Tongue (tissue), 2 donors: ENCODE data around the gene PLA2G2F. TPM values are rescaled to one million over a fixed set of nuclear protein-coding genes. Genes with fewer than 3 reads are reported as not detected.
A peak's percentile ranks its signal among the peaks of the same experiment; 100 is the strongest.

Experiments
- DNase-seq: peaks from one replicate; pipeline ENCODE4 v3.0.0-alpha.2; 2015
- total RNA-seq: library from RNA; depleted of rRNA; stranded (reverse); fragments of >200 nt; gene quantifications from one replicate; pipeline ENCODE4 v1.2.3, GENCODE V29; 2014

Gene PLA2G2F
- total RNA-seq, 1 donor from 2014 or later = not detected

DNA sequence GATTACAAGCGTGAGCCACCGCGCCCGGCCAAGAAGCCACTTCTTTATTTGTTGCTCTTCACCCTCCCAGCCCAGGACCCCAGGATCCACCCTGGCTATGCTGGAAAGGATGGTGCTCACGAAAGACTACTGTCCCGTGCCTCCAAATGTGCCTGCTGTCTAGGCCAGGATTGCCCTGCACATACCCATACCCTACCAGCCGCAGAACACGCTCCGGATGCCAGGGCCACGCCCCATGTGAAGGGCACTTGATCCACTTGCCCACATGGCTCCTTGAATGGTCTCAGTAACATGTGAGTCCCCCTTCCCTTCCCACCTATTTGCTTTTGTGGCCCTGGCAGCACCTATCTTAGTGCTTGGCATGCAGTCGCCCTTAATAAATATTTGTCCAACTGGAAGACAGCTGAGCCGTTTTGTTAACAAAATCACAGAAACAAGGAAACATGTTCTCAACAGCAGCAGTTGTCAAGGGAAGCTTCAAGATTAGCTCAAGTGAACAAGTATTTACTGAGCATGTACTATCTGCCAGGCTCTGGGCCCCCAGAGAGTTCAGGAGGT lies 33.0 kb downstream of the PLA2G2F start:
- no peak for DNase-seq

DNA sequence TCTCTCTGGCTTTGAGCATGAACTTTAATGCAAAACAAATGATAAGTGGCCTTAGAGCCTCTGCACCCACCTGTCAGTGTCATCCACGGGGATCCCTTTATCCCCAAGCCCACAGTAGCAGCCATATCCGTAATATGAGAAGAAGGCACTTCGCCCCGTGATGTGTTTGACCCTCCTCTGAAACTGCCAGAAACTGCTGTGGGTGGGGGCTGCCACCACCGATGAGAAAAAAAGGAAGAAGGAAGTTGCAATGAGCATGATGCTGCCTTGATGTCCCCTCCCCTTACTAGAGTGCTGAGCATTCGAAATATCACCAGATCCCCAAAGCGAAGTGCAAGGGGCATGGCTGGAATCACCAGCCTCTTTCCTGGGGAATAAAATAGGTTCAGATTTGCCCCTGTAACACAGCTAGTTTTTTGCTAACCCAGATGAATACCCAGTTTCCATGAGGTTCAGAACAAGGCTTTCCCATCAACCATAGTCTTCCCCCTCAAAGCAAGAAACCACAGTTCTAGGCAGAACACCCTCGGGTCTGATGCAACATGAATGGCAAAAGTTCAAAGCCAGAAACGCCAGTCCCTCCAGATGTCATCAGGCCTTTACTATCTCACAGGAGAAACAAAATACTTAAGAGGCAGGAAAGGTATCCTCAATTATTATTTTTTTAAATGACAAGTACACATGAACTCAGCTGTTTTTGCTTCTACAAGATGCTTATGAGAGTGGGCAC lies 36.0 kb downstream of the PLA2G2F start:
- DNase-seq = no peak

DNA sequence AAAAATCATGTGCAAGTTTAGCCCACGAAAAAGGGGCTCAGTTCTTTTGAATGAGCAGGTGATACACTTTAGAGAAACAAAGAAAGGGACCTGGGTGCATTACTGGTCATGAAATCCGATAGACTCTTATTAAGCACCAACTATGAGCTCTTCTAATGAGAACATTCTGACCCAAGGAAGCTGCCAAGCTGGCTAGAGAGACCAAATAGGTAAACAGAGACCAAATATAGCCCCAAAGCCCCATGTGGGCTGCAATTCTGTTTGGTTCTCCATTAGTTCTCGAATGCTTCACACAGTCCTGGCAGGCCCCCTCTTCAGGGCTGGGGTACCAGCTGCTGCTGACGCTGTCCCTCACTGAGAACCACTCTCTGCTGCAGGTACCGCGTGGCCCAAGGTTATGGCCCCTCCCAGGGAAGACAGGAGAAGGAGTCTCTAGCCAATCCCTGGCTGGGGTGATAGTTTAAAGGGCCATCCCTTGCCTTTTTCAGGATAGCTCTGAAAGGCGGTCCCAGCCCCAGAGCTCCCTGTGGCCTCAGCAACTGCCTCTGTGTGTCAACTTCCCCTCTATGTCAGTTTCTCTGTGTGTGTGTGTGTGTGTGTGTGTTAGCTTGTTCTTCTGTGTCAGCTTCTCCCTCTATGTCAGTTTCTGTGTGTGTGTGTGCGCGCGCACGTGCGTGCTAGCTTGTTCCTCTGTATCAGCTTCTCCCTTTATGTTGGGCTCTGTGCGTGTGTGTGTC lies 39.7 kb downstream of the PLA2G2F start:
- DNase-seq = no peak

DNA sequence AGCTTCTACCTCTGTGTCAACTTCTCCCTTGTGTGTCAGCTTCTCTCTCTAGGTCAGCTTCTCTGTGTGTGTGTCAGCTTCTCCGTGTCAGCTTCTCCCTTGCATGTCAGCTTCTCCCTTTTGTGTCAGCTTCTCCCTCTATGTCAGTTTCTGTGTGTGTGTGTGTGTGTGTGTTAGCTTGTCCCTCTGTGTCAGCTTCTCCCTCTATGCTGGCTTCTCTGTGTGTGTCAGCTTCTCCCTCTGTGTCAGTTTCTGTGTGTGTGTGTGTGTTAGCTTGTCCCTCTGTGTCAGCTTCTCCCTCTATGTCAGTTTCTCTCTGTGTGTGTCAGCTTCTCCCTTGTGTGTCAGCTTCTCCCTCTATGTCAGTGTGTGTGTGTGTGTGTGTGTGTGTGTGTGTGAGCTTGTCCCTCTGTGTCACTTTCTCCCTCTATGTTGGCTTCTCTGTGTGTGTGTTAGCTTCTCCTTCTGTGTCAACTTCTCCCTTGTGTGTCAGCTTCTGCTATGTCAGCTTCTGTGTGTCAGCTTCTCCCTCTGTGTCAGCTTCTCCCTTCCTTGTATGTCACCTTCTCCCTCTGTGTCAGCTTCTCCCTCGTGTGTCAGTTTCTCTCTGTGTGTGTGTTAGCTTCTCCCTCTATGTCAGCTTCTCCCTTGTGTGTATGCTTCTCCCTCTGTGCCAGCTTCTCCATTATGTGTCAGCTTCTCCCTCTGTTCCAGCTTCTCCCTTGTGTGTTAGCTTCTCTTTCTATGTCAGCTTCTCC lies 40.4 kb downstream of the PLA2G2F start:
- DNase-seq = no peak

DNA sequence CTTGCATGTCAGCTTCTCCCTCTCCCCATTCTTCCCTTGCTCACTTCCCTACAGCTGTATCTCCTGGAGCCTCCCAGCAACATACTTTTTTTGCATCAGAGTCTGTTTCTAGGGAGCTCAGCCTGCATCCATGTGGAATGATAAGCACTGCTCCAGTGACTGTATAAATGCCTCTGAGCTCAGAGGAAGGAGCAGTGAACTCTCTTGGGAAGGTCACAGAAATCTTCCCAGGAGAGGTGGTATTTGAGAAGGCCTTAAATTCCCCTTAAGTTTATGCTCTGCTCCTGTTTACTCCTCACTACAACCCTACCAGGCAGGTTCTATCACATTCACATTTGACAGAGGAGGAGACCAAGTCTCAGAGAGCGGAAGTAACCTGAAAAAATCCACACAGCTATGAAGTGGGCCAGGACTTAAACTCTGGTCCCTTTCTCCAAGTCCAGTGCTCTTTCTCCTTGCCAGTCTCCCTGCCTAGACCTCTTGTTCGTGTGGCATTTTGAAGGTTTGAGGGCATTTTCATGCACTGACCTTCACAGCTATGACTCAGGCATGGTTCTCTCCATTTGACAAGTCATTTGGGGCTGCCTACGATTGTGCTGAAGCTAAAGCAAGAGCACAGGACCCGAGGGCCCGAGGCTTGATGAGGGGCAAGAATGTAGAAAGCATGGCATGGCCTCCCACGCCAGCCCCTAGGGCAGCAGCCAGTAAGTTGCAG lies 41.2 kb downstream of the PLA2G2F start:
- DNase-seq = no peak

DNA sequence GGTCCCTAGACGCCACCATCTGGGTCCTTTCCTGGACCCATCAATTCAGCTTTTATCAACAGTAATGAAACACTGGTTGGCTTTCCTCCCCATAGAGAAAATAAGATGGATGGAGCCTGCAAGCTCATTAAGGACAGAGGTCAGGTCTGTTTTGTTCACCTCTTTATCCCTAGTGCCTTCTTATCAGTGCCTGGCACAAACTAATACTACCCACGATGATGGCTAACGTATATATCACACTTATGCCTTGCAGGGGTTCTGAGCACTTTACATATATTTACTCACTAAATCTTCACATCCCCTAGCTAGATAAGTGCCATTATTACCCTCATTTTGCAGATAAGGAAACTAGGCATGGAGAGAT lies 41.7 kb downstream of the PLA2G2F start:
- no peak for DNase-seq

DNA sequence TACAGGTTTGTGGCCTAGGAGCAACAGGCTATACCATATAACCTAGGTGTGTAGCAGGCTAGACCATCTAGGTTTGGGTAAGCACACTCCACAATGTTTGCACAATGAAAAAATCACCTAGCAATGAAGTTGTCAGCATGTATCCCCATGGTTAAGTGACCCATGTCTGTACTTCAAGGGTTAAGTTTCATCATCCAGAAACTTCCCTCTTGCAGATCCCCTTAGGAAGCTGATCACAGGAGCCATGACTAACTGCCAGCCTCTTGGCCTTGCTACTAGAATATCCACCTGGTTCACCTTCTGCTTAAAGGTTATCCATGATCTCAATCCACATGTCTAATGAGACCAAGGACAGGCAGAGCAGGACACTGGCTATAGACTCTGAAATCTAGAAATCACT lies 43.3 kb downstream of the PLA2G2F start:
- no peak for DNase-seq

DNA sequence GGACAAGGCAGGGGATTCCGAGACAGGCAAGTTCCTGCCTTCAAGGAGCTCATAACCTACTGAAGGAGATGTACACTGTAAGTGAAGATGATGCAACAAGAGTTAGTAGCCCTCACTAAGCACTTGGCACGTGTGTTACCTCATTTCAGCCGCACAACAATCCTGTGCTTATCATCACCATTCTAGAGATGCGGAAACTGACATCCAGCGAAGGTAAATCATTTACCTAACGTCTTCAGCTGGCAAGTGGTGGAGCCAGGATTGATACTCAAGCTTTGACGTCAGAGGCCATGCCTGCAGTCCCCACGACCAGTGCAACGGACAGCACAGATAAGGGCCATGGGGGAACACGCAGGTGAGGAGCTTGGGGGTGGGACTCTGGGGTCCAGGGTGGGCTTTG lies 43.9 kb downstream of the PLA2G2F start:
- DNase-seq = no peak

DNA sequence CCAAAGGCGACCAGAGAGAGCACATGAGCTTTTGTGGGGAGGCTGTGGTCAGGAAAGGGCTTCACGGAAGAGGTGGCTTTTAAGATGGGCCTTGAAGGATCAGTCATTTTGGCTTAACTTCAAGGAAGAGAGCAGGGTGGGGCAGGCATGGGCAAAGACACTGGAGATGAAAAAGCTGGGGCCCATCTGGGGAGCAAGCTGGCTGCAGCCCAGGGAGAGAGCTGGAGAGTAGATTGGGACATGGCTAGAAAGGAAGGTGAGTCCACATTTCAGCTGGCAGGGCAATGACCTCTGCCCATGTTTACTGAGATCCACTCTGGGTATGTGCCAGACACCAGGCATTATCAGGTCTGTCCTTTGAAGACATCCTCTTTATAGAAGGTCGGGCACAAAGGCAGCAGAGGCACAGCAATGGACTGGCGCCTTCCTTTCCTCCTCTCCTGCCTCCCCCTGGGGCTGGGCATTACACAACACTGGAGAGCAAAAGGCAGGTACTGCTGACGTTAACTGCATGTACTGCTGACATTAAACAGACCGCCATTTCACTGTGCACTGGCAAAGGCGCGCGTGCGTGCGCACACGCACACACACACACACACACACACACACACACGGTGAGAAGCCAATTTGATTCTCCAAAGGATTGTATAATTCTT lies 44.6 kb downstream of the PLA2G2F start:
- DNase-seq = peak; percentile 29

DNA sequence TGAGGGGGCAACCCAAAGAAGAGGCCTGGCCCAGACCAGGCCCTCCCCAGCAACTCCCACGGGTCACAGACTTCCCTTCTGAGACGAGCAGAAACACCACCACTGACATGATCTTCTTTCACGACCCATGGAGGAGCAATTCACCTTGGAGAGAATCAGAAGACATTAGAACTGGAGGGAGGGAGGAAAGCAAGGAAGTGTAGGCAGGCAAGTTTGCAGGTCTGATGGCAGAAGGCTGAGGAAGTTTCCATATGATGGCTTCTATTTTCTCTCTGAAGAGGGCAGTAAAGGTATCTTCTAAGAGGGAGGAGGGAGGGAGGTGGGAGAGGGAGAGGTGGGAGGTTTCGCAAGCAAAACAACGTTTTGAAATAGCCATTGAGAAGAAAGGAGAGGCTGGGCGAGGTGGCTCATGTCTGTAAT lies 45.4 kb downstream of the PLA2G2F start:
- no peak for DNase-seq

DNA sequence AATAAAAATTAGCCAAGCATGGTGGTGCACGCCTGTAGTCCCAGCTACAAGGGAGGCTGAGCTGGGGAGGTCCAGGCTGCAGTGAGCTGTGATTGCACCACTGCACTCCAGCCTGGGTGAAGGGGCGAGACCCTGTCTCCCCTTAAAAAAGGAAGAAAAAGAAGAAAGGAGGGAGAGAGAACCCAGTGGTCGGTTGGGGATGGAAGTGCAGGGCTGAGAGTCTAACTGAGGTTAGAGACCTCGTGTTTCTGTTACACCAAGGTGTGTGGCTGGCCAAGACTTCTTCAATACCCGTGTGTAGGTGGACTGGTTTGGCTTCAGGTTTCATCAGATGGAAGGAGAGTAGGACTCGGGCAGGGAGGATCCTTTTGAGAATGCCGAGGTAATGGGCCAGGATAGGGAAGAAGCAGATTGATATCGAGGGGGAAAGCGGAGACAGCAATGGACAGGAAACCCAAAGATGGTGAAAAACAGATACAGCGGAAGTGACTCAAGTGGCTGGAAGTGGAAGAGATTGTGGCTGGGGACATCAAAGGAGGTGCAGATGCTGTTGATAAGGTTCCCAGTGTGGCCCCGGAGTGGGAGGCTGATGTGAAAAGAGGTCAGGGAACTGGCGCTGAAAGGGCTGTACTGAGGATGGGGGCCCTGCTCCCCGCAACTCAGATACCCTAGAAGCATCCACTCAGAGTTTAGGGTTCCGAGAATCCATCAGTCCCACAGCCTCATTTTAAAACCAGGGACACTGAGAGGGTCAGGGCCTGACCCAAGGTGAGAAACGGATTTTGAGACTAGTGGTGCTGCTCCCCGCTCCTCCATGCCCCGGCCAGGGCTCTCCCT lies 46.1 kb downstream of the PLA2G2F start:
- no peak for DNase-seq

DNA sequence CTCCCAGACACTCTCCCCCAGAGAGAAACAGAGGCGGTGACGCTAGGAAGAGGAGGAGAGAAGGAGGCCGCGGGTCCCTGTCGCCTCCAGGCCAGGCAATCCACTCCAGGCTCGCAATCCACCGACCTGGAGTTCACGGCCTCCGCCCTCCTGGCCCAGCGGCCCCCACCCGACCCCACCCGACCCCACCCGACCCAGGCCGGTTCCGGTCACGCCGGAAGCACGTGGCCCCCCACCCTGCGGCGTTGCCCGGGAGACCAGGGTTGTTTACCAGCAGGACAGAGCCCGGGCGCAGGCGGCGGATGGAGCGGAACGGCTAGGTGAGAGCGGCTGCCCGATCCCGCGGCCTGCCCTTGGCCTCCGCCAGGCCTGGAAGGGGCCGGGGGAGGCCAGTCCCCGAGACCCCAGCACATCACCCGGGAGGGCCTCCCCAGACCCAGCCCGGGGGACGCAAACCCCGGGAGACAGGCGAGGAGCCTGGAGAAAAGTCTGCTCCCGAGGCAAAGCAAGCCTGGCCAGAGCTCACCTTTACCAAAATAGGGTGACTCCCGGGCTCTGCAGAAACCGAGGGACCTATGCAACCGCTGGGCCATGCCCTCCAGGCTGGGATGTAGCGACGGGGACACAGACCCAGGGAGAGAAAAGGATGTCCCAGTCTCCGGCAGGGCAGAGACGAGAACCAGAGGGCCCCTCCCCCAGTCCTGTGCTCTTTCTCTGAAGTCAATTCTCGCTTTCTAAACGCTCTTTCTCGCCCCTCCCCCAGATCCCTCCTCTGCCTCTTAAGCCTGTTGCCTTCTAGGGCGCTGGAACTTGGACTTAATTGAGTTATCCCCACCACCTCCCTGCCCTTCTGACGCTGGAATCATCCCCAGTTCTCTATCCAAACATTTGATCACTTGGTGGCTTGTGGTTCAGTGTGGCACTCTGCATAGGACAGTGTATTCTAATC lies 47.0 kb downstream of the PLA2G2F start, which contains the start of the genes PLA2G2C and UBXN10:
Gene PLA2G2C, minus strand, starts transcription at position 685 of the 949 bp plus-strand sequence. CDS start 9,155 bp downstream, outside the sequence.
Gene UBXN10, plus strand, starts transcription at position 263 of the 949 bp plus-strand sequence. CDS start 4,466 bp downstream, outside the sequence.
- DNase-seq = peak; percentile 60

DNA sequence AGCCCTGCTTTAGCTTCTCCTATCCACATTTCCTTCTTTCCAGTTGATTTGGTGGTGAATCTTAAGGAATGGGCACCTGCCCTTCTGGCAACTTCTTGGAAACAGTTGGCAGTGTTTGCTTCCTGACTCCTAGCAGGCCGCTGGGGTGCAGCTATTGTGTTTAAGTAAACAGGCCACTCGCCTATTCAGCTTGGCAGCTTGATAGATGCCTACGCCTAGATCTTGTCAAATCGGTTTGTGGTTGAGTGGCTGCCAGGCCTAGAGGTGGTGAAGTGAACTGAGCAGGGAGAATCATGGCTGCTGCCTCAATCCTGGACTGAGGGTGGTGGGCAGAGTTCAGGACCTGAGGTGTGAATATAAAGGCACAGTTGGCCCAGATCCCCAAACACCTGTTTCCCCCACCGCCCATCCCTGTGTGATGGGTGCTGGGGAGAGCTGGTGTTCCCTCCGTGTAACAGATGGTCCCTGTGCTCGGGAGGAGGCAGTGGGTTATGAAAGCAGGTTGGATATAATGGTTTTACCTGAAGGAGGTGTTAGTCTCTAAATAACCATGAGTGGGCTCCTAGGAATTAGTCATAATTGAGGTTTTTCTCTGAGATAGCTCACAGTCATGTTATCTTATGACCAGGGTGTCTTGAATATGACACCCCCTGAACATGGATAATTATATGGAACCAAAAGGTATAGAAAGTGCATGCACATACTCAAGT lies 48.1 kb downstream of the PLA2G2F start:
- no peak for DNase-seq

DNA sequence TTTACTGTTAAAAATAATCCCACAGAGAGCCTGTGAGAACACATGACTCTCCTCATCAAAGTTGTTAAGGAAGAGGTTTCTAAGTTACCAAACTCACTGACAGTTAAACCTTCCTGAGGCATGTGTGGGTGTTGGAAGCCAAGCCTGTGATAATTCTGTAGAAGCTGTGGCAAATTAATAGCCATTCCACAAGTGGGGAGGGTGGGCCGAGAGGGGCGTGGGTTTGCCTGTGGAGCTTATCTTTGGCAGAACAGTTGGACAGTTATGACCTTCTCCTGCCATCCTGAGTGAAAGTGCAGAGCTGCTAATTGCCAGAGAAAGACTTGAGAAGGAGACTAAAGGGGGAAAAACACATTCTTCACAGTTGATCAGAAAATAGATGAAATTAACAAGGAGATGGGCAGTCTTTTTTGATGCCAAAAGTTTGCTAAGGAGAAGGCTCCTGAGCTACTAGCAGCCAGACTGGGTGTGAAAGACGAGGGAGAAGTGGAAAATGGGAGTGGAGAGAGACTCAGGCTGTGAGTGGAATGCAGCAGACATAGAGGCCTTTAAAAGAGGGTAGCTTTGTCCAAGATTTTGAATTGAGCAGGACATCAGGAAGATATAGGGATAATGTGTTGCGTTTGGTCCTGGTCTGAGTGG lies 48.8 kb downstream of the PLA2G2F start:
- DNase-seq = no peak

DNA sequence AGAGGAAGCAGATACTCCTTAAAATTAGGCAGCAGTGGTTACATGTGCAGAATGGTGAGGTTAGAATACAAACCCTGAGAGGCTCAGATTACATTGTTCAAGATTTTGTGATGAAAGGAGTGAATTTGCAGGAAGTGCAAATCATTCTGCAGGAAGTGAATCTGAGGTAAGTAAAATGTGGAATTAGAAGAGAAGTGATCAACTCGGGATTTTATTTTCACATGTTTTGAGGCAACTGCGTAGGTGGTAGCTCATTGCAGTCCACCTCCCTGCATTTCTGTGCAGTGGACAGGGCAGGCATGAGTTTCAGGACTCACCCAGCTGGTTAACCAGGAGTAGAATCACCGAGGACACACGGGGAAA lies 49.3 kb downstream of the PLA2G2F start:
- no peak for DNase-seq

DNA sequence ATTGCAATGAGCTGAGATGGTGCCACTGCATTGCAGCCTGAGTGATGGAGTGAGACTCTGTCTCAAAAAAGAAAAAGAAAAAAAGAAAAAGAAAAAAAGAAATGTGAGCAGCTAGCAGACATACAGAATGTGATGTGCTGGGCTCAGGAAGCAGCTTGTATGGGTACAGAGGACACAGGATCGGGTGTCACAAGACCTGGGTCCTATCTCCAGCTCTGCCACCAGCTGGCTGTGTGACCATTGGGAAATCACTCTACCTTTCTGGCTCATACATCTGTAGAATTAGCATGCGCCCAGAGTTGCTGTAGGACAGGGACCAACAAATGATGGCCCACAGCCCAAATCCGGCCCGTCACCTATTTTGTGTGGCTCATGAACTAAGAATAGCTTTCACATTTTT lies 50.5 kb downstream of the PLA2G2F start:
- no peak for DNase-seq

DNA sequence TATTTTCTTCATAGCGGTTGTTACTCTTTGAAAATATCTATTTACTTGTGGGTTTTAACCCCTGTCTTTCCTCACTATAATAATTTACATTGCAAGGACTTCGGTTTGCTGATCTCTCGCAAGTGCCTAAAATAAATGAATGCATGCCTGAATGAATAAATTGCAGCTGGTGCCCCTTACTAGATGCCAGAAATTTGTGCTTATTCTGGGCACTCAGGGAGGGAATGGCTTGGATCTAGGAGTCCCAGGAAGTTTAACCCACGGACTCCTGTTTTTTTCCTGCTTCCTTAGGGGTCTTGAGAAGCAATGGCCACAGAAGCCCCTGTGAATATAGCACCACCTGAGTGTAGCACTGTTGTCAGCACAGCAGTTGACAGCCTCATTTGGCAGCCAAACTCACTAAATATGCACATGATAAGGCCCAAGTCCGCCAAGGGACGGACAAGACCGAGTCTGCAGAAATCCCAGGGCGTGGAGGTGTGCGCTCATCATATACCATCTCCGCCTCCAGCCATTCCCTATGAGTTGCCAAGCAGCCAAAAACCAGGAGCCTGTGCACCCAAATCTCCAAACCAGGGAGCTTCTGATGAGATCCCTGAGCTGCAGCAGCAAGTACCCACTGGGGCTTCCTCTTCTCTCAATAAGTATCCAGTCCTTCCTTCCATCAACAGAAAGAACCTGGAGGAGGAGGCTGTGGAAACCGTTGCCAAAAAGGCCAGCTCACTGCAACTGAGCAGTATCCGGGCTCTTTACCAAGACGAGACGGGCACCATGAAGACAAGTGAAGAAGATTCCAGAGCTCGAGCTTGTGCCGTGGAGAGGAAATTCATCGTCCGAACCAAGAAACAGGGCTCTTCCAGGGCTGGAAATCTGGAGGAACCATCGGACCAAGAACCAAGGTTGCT lies 51.4 kb downstream of the PLA2G2F start:
- no peak for DNase-seq
